OCI-LY3 (cell line): ENCODE results near the gene CAMTA1.

Source experiments
- CTCF ChIP-seq: fragments of 200-600, 300-600 bp; sonication (generic); IDR thresholded peaks from 2 replicates; pipeline ENCODE4 v1.5.1; 2014; ENCODE audit warnings: antibody characterized with exemption, low read length, low read depth
- EZH2phosphoT487 ChIP-seq: fragments of 200-600 bp; shearing (Covaris generic); IDR thresholded peaks from 2 replicates; pipeline ENCODE4 v1.6.1; 2018; ENCODE audit warnings: antibody characterized with exemption, mixed run types, low read depth

GRCh38 chr1:6770751-6771440, 14.4 kb upstream of the CAMTA1 start:
- TF ChIP-seq CTCF (no peak), EZH2phosphoT487 (no peak)
